DOHH2 (cell line): ENCODE results near the gene ZNF532.
"Not testable (repeated sequence)": the region's sequence is repeated elsewhere in the genome, so short reads cannot be mapped to it uniquely, and the experiment has no call there.

Experiments
- H3F3A ChIP-seq: fragments of 200-600 bp; sonication (generic), shearing (Covaris generic); 2 replicates; pipeline ENCODE4 v1.6.0; 2016; ENCODE audit warnings: antibody characterized with exemption, mild to moderate bottlenecking; ENCODE audit not compliant: control insufficient read depth, insufficient read depth
- H3K27ac ChIP-seq: fragments of 200-600 bp; sonication (generic); 2 replicates; pipeline ENCODE4 v1.5.1; 2014; ENCODE audit warnings: low read depth, mild to moderate bottlenecking, low read length, moderate library complexity
- H3K27me3 ChIP-seq: fragments of 200-600 bp; sonication (generic); 2 replicates; pipeline ENCODE4 v1.6.1; 2014; ENCODE audit warnings: mild to moderate bottlenecking, low read length, mixed read lengths; ENCODE audit not compliant: control insufficient read depth
- H3K36me3 ChIP-seq: fragments of 200-600 bp; sonication (generic); 2 replicates; pipeline ENCODE4 v1.6.1; 2014; ENCODE audit warnings: mild to moderate bottlenecking, low read length, moderate library complexity, mixed read lengths; ENCODE audit not compliant: control insufficient read depth
- H3K4me1 ChIP-seq: fragments of 200-600 bp; sonication (generic); 2 replicates; pipeline ENCODE4 v1.6.1; 2014; ENCODE audit warnings: mild to moderate bottlenecking, low read length, mixed read lengths; ENCODE audit not compliant: control insufficient read depth
- H3K4me2 ChIP-seq: fragments of 200-600 bp; sonication (generic); 2 replicates; pipeline ENCODE4 v1.6.0; 2014; ENCODE audit warnings: mild to moderate bottlenecking, low read length, moderate library complexity
- H3K4me3 ChIP-seq: fragments of 200-600 bp; sonication (generic); 2 replicates; pipeline ENCODE4 v1.5.1; 2014; ENCODE audit warnings: mild to moderate bottlenecking, low read length, mixed read lengths
- H3K79me2 ChIP-seq: fragments of 200-600 bp; sonication (generic); 2 replicates; pipeline ENCODE4 v1.6.1; 2014; ENCODE audit warnings: mild to moderate bottlenecking, low read length, mixed read lengths; ENCODE audit not compliant: control insufficient read depth
- H3K9me2 ChIP-seq: fragments of 200-600 bp; sonication (generic); replicated peaks from 2 replicates; pipeline ENCODE4 v1.6.1; 2014; ENCODE audit warnings: mild to moderate bottlenecking, low read length, mixed read lengths; ENCODE audit not compliant: control insufficient read depth
- H3K9me3 ChIP-seq: fragments of 200-600 bp; sonication (generic); 2 replicates; pipeline ENCODE4 v1.6.1; 2014; ENCODE audit warnings: antibody characterized with exemption, low read length, mixed read lengths; ENCODE audit not compliant: control insufficient read depth, insufficient read depth
- H4K20me1 ChIP-seq: fragments of 200-600 bp; sonication (generic); 2 replicates; pipeline ENCODE4 v1.6.0; 2014; ENCODE audit warnings: low read depth, mild to moderate bottlenecking, antibody characterized with exemption, low read length, moderate library complexity; ENCODE audit not compliant: control insufficient read depth, insufficient read depth
- CTCF ChIP-seq: fragments of 200-600 bp; sonication (generic); IDR thresholded peaks from one replicate; pipeline ENCODE4 v1.5.1; 2014; ENCODE audit warnings: antibody characterized with exemption, mild to moderate bottlenecking, low read depth, low read length; ENCODE audit not compliant: poor library complexity, severe bottlenecking
- EZH2phosphoT487 ChIP-seq: fragments of 200-600 bp; sonication (generic); IDR thresholded peaks from 2 replicates; pipeline ENCODE4 v1.6.1; 2017; ENCODE audit warnings: borderline replicate concordance, mild to moderate bottlenecking, antibody characterized with exemption, low read length, moderate library complexity, mixed read lengths

The ZNF532 gene

GRCh38 chr18:59022167-59022945 lies 157.7 kb downstream of the ZNF532 start:
- no peak overlapping the region for H3K4me2 ChIP-seq
- no peak overlapping the region for H3K4me3 ChIP-seq
- no peaks in the 10 kb centered on the region for H3F3A ChIP-seq
- no peaks in the 10 kb centered on the region for H3K9me3 ChIP-seq
- no peaks in the 10 kb centered on the region for H3K4me1 ChIP-seq
- no peaks in the 10 kb centered on the region for H3K36me3 ChIP-seq
- no peaks in the 10 kb centered on the region for H3K9me2 ChIP-seq
- H3K27ac ChIP-seq, result no peak overlapping the region
- H3K79me2 ChIP-seq, result no peaks in the 10 kb centered on the region
- TF ChIP-seq CTCF, result no peak
- H4K20me1 ChIP-seq, result no peaks in the 10 kb centered on the region
- no peaks in the 10 kb centered on the region for H3K27me3 ChIP-seq

GRCh38 chr18:59024829-59025228 lies 160.2 kb downstream of the ZNF532 start:
- H3K27me3 ChIP-seq, result no peaks in the 10 kb centered on the region
- no peak overlapping the region for H3K4me3 ChIP-seq
- H3K4me2 ChIP-seq, result no peak overlapping the region
- no peaks in the 10 kb centered on the region for H3K9me2 ChIP-seq
- no peak overlapping the region for H3K27ac ChIP-seq
- no peaks in the 10 kb centered on the region for H3K9me3 ChIP-seq
- no peaks in the 10 kb centered on the region for H3F3A ChIP-seq
- no peaks in the 10 kb centered on the region for H3K36me3 ChIP-seq
- TF ChIP-seq EZH2phosphoT487 (no peak), CTCF (no peak)
- H3K4me1 ChIP-seq, result peaks cover 2% of the 10 kb centered on the region
- H4K20me1 ChIP-seq, result no peaks in the 10 kb centered on the region
- no peaks in the 10 kb centered on the region for H3K79me2 ChIP-seq

GRCh38 chr18:59025532-59025931 lies 160.9 kb downstream of the ZNF532 start:
- H3K4me1 ChIP-seq, H3K4me3 ChIP-seq, H3F3A ChIP-seq, H3K27ac ChIP-seq, H4K20me1 ChIP-seq, H3K9me2 ChIP-seq, H3K79me2 ChIP-seq, H3K9me3 ChIP-seq, H3K27me3 ChIP-seq, H3K36me3 ChIP-seq, H3K4me2 ChIP-seq: not testable (repeated sequence)

- TF ChIP-seq EZH2phosphoT487, result no peak
- no peak for TF ChIP-seq CTCF
- no peak overlapping the region for H3K4me3 ChIP-seq
- H3K4me1 ChIP-seq, result peaks cover 10% of the 10 kb centered on the region
- H3K4me2 ChIP-seq, result no peak overlapping the region
- H3K27ac ChIP-seq, result no peak overlapping the region
- H3F3A ChIP-seq, result no peaks in the 10 kb centered on the region
- no peaks in the 10 kb centered on the region for H3K27me3 ChIP-seq
- no peaks in the 10 kb centered on the region for H3K9me3 ChIP-seq
- H3K9me2 ChIP-seq, result no peaks in the 10 kb centered on the region
- no peaks in the 10 kb centered on the region for H4K20me1 ChIP-seq
- no peaks in the 10 kb centered on the region for H3K36me3 ChIP-seq
- no peaks in the 10 kb centered on the region for H3K79me2 ChIP-seq
Measured at GRCh38 chr18:59026364-59026763, 161.7 kb downstream of the ZNF532 start.
